Endothelial cell of umbilical vein (primary cell): ENCODE data around the gene CTH. TPM values are rescaled to one million over a fixed set of nuclear protein-coding genes. Genes with fewer than 3 reads are reported as not detected.

Experiments
- BruUV-seq: library from RNA; stranded (reverse); fragments of 400-500 nt; replicated peaks from 2 replicates; lab custom pipeline; 2021; lab: Mats Ljungman, UMichigan
- CTCF ChIA-PET: fragments of 300-600, 350-600 bp; sonication (Branson Sonifier 250); formaldehyde crosslinking; loops from one replicate; lab custom pipeline; 2021; ENCODE audit warnings: antibody characterized with exemption, inconsistent platforms; lab: Charles Lee
- POLR2A ChIA-PET: fragments of 300-600, 350-600 bp; sonication (Branson Sonifier 250); formaldehyde crosslinking; loops from one replicate; lab custom pipeline; 2021; ENCODE audit warnings: antibody characterized with exemption, inconsistent platforms; lab: Charles Lee
- DNase-seq: peaks from one replicate; pipeline ENCODE4 v3.0.0-alpha.2; 2011; ENCODE audit warnings: low read depth, low spot score
- FAIRE-seq: peaks from 2 replicates; lab custom pipeline; 2011; peaks lifted over from hg19 to GRCh38; lab: Jason Lieb, UNC
- H2AFZ ChIP-seq: 2 replicates; pipeline ENCODE4 v1.6.0; 2012; ENCODE audit warnings: low read depth, low read length, control low read depth, inconsistent platforms
- H3K27ac ChIP-seq: 2 replicates; pipeline ENCODE4 v1.5.1; 2011; ENCODE audit warnings: low read depth, mild to moderate bottlenecking, control low read depth, low read length, moderate library complexity; ENCODE audit not compliant: insufficient read depth
- H3K27me3 ChIP-seq, 2 experiments: 2 replicates each; pipeline versions ENCODE4 v1.6.0 to v1.6.1; 2011; ENCODE audit warnings: low read length in 2 of 2, mixed read lengths in 1 of 2; ENCODE audit not compliant: control insufficient read depth in 2 of 2, insufficient read depth in 2 of 2
- H3K36me3 ChIP-seq, 2 experiments: 2 replicates in 1 of 2; 3 replicates in 1 of 2; pipeline ENCODE4 v1.5.1; 2011; ENCODE audit warnings: low read length in 2 of 2, mild to moderate bottlenecking in 1 of 2, moderate library complexity in 1 of 2; ENCODE audit not compliant: control insufficient read depth in 2 of 2, insufficient read depth in 2 of 2; ENCODE audit errors: extremely low read depth in 1 of 2
- H3K4me1 ChIP-seq: 3 replicates; pipeline ENCODE4 v1.5.1; 2011; ENCODE audit warnings: mild to moderate bottlenecking, low read length; ENCODE audit not compliant: control insufficient read depth, insufficient read depth; ENCODE audit errors: extremely low read depth
- H3K4me2 ChIP-seq: 2 replicates; pipeline ENCODE4 v1.6.1; 2011; ENCODE audit warnings: low read length, control low read depth, mixed read lengths; ENCODE audit not compliant: insufficient read depth
- H3K4me3 ChIP-seq, 3 experiments: fragments of 200-600 bp in 1 of 3; sonication (generic), shearing (Covaris generic) in 1 of 3; replicated peaks in 1 of 3; 2 replicates each; pipeline ENCODE4 v1.5.1; 2011 to 2016; ENCODE audit warnings: control low read depth in 3 of 3, low read length in 3 of 3, mild to moderate bottlenecking in 2 of 3, inconsistent platforms in 1 of 3, low read depth in 1 of 3, moderate library complexity in 1 of 3; ENCODE audit not compliant: insufficient read depth in 1 of 3
- H3K79me2 ChIP-seq: 2 replicates; pipeline ENCODE4 v1.6.0; 2012; ENCODE audit warnings: low read length, inconsistent platforms; ENCODE audit not compliant: control insufficient read depth, insufficient read depth
- H3K9ac ChIP-seq: replicated peaks from 2 replicates; pipeline ENCODE3; 2011; ENCODE audit warnings: low read length, control low read depth; ENCODE audit not compliant: insufficient read depth; ENCODE audit errors: extremely low read depth
- H3K9me1 ChIP-seq: replicated peaks from 3 replicates; pipeline ENCODE4 v1.6.0; 2011; ENCODE audit warnings: mild to moderate bottlenecking, low read length; ENCODE audit not compliant: control insufficient read depth, insufficient read depth; ENCODE audit errors: extremely low read depth
- H3K9me3 ChIP-seq: replicated peaks from 2 replicates; pipeline ENCODE4 v1.5.1; 2012; ENCODE audit warnings: low read length, inconsistent platforms; ENCODE audit not compliant: control insufficient read depth, insufficient read depth
- H4K20me1 ChIP-seq: replicated peaks from 2 replicates; pipeline ENCODE3; 2011; ENCODE audit warnings: mild to moderate bottlenecking, low read length; ENCODE audit not compliant: control insufficient read depth, insufficient read depth; ENCODE audit errors: extremely low read depth
- EZH2 ChIP-seq: IDR thresholded peaks from 2 replicates; pipeline ENCODE4 v1.6.1; 2012; ENCODE audit warnings: borderline replicate concordance, low read depth, mild to moderate bottlenecking, moderate library complexity, low read length, inconsistent platforms; ENCODE audit not compliant: severe bottlenecking
- FOS ChIP-seq: IDR thresholded peaks from 2 replicates; pipeline ENCODE4 v1.6.1; 2011; ENCODE audit warnings: mild to moderate bottlenecking, low read length, moderate library complexity, borderline replicate concordance; ENCODE audit not compliant: insufficient read depth
- GATA2 ChIP-seq: IDR thresholded peaks from 2 replicates; pipeline ENCODE4 v1.7.0; 2011; ENCODE audit warnings: low read depth, mild to moderate bottlenecking, moderate library complexity, mixed read lengths, low read length; ENCODE audit not compliant: insufficient read length, insufficient read depth
- JUN ChIP-seq: IDR thresholded peaks from 2 replicates; pipeline ENCODE4 v1.6.1; 2011; ENCODE audit warnings: borderline replicate concordance, low read depth; ENCODE audit not compliant: insufficient read length, insufficient read depth
- MYC ChIP-seq: IDR thresholded peaks from one replicate; pipeline ENCODE4 v1.6.1; 2011; ENCODE audit warnings: mild to moderate bottlenecking, low read depth, low read length
- POLR2A ChIP-seq: IDR thresholded peaks from 2 replicates; pipeline ENCODE4 v1.6.1; 2012; ENCODE audit warnings: low read depth, mild to moderate bottlenecking, control low read depth, low read length
- POLR2AphosphoS5 ChIP-seq: IDR thresholded peaks from 2 replicates; pipeline ENCODE4 v1.6.1; 2012; ENCODE audit warnings: low read depth, mild to moderate bottlenecking, control low read depth, low read length, moderate library complexity; ENCODE audit not compliant: insufficient read depth
- dilution Hi-C: fragments of 300-500 bp; cut with MboI; formaldehyde crosslinking; loops from one replicate; pipeline ENCODE4 v1.15.0; 2019; ENCODE audit warnings: low sequenced_read_pairs; ENCODE audit not compliant: extremely low pct_ligation_motif_present
- intact Hi-C: fragments of 100-400 bp; cut with micrococcal nuclease; formaldehyde crosslinking; loops from one replicate; pipeline ENCODE4 v1.10.0; 2022
- polyA plus RNA-seq, 4 experiments: library from polyadenylated mRNA; depleted of rRNA in 3 of 4; stranded (reverse) in 3 of 4; unstranded in 1 of 4; fragments of >200 nt; gene quantifications; 2 replicates each; pipeline versions ENCODE4 v1.2.1 to v1.2.3, GENCODE V29; 2011 to 2012; ENCODE audit warnings: missing spikeins in 1 of 4
- total RNA-seq: library from RNA; stranded (reverse); gene quantifications from 2 replicates; pipeline ENCODE4 v1.2.3, GENCODE V29; 2021
- TF ChIP-seq, protein P1 (sequence below), 2 donors: IDR thresholded peaks; 1 replicate in 1 of 2; 2 replicates in 1 of 2; pipeline ENCODE4 v1.5.1; 2011; ENCODE audit warnings: low read length in 2 of 2, mild to moderate bottlenecking in 2 of 2, moderate library complexity in 2 of 2, control low read depth in 1 of 2, inconsistent platforms in 1 of 2, low read depth in 1 of 2; ENCODE audit not compliant: insufficient read depth in 1 of 2; ENCODE audit errors: extremely low read depth in 1 of 2

CTH gene
- total and polyA plus RNA-seq, 2 donors (not counting 3 experiments of a cell fraction or from before 2014, with no cell fraction given) = 1.7 to 2.6 TPM

DNA sequence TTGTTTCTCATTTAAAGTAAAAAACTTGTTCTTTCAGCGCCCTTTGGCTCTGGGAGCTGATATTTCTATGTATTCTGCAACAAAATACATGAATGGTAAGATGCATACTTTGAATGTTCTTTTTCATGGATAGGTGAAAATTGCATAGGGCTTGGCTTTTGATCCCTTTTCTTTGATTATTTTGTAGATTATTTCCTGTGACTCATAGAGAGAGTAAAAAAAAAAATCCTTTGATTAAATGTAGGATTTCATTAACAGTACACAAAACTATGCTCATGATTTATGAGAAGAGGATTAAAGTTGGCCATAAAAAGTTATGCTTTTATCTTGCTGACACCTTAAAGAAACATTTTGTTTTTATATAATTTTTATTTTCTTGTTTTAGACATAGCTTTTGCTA is 18.7 kb downstream of the CTH start:
- TF ChIP-seq JUN (no peak), FOS (peak; percentile 28)
- ChIA-PET CTCF (no interaction called here), POLR2A (no interaction called here)
- H3K27ac ChIP-seq = no peak overlapping the region
- H3K9me1 ChIP-seq = no peaks in the 10 kb centered on the region
- FAIRE-seq = no peak
- peaks cover 10% of the 10 kb centered on the region for H3K4me1 ChIP-seq
- DNase-seq = no peak
- no peak overlapping the region for H3K4me3 ChIP-seq
- no peaks in the 10 kb centered on the region for H3K27me3 ChIP-seq
- no peaks in the 10 kb centered on the region for H3K36me3 ChIP-seq
- H3K4me2 ChIP-seq = no peak overlapping the region
- H3K9ac ChIP-seq = no peak overlapping the region
- no peaks in the 10 kb centered on the region for H4K20me1 ChIP-seq
- no peaks in the 10 kb centered on the region for H3K79me2 ChIP-seq
- H3K9me3 ChIP-seq = no peaks in the 10 kb centered on the region
- intact Hi-C loops = loop anchor here (5.0 kb wide), 1 partner anchor 48 kb away; no protein-coding TSS in a partner anchor
- no TSS peak for BruUV-seq
- no peak overlapping the region for H2AFZ ChIP-seq
- dilution Hi-C loops = no loop called here

DNA sequence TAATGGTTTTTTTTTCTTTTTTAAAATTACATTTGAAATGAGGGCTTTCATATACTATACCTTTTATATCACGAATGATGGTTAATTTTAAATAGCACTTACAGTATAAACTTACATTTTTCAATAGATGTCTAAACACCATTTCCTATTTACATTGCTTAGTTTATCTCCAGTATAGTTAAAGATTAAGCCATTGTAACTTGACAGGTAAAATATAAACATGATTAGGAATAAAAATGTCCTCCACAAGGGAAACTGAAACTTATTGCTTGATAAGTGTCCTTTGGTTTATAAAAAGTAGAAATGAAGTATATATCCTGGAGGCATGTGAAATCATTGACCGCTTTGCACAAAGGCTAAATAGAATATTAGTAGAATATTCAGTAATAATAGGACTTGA is 20.2 kb downstream of the CTH start:
- intact Hi-C loops = no loop called here

More for the DNA sequence above, 20.2 kb downstream of the CTH start:
- CTCF ChIA-PET = no interaction called here
- H3K9me3 ChIP-seq = no peaks in the 10 kb centered on the region
- DNase-seq (no peak), FAIRE-seq (no peak)
- peaks cover 5% of the 10 kb centered on the region for H3K4me1 ChIP-seq
- no peak overlapping the region for H3K9ac ChIP-seq
- no peaks in the 10 kb centered on the region for H3K27me3 ChIP-seq
- TF ChIP-seq FOS (no peak), POLR2A (no peak), POLR2AphosphoS5 (no peak), MYC (no peak), GATA2 (no peak), JUN (no peak), EZH2 (no peak)
- TF ChIP-seq, protein P1, sequence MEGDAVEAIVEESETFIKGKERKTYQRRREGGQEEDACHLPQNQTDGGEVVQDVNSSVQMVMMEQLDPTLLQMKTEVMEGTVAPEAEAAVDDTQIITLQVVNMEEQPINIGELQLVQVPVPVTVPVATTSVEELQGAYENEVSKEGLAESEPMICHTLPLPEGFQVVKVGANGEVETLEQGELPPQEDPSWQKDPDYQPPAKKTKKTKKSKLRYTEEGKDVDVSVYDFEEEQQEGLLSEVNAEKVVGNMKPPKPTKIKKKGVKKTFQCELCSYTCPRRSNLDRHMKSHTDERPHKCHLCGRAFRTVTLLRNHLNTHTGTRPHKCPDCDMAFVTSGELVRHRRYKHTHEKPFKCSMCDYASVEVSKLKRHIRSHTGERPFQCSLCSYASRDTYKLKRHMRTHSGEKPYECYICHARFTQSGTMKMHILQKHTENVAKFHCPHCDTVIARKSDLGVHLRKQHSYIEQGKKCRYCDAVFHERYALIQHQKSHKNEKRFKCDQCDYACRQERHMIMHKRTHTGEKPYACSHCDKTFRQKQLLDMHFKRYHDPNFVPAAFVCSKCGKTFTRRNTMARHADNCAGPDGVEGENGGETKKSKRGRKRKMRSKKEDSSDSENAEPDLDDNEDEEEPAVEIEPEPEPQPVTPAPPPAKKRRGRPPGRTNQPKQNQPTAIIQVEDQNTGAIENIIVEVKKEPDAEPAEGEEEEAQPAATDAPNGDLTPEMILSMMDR (IDR thresholded peaks at IDR 0.05; ENCODE audit: extremely low read depth in 1 of 2, insufficient read depth in 1 of 2, low read depth in 1 of 2, low read length in 2 of 2) = no peak
- no peak overlapping the region for H2AFZ ChIP-seq
- H3K4me3 ChIP-seq = no peak overlapping the region
- POLR2A ChIA-PET = no interaction called here
- H3K79me2 ChIP-seq = no peaks in the 10 kb centered on the region
- no peak overlapping the region for H3K27ac ChIP-seq
- no peak overlapping the region for H3K4me2 ChIP-seq
- BruUV-seq = no TSS peak
- no peaks in the 10 kb centered on the region for H3K9me1 ChIP-seq
- dilution Hi-C loops = no loop called here
- no peaks in the 10 kb centered on the region for H4K20me1 ChIP-seq
- H3K36me3 ChIP-seq = no peaks in the 10 kb centered on the region
